Measurements from ENCODE around the gene GLI1.
"Not testable (repeated sequence)": the region's sequence is repeated elsewhere in the genome, so short reads cannot be mapped to it uniquely, and the experiment has no call there.

Gene GLI1

GRCh38 chr12:57476162-57476992 lies 16.8 kb downstream of the GLI1 start:
- no peak for DNase-seq (ENCODE audit: low read depth)

GRCh38 chr12:57476993-57477709 lies 17.6 kb downstream of the GLI1 start:
- no peak for DNase-seq (ENCODE audit: low read depth)

GRCh38 chr12:57477710-57478681 lies 18.4 kb downstream of the GLI1 start:
- no peak for DNase-seq (ENCODE audit: low read depth)

GRCh38 chr12:57479043-57479375 lies 19.4 kb downstream of the GLI1 start:
- DNase-seq (ENCODE audit: low read depth) = no peak

GRCh38 chr12:57479376-57480115 lies 20.0 kb downstream of the GLI1 start, which contains the start of gene ARHGAP9:
ARHGAP9 (minus strand) TSS chr12:57479866; CDS start chr12:57479406, 460 bp downstream.
- DNase-seq (ENCODE audit: low read depth) = no peak

- DNase-seq (ENCODE audit: low read depth) = no peak
These were observed 22.1 kb downstream of the GLI1 start for GRCh38 chr12:57481671-57482070.

- DNase-seq (ENCODE audit: low read depth) = no peak
These were observed 23.9 kb downstream of the GLI1 start for GRCh38 chr12:57483466-57483865.

- no peak for DNase-seq (ENCODE audit: low read depth)
These were observed 26.1 kb downstream of the GLI1 start for GRCh38 chr12:57485695-57486094.

- no peak for DNase-seq (ENCODE audit: low read depth)
These were observed 27.5 kb downstream of the GLI1 start for GRCh38 chr12:57487055-57487596.

- peak; percentile 90 for DNase-seq (ENCODE audit: low read depth)
These were observed 28.2 kb downstream of the GLI1 start, which contains the start of gene MARS1 for GRCh38 chr12:57487597-57488401. MARS1 (plus strand) TSS chr12:57488068; CDS start chr12:57488091, 23 bp downstream.

GRCh38 chr12:57488402-57489156 lies 29.0 kb downstream of the GLI1 start:
- no peak for DNase-seq (ENCODE audit: low read depth)

GRCh38 chr12:57489157-57489641 lies 29.6 kb downstream of the GLI1 start:
- no peak for DNase-seq (ENCODE audit: low read depth)

GRCh38 chr12:57490126-57490525 lies 30.5 kb downstream of the GLI1 start:
- DNase-seq (ENCODE audit: low read depth) = no peak

GRCh38 chr12:57491393-57492280 lies 32.1 kb downstream of the GLI1 start:
- no peak for DNase-seq (ENCODE audit: low read depth)

- not testable (repeated sequence) for DNase-seq (ENCODE audit: low read depth)
These were observed 35.6 kb downstream of the GLI1 start for GRCh38 chr12:57495051-57495701.

GRCh38 chr12:57496822-57497221 lies 37.2 kb downstream of the GLI1 start:
- DNase-seq (ENCODE audit: low read depth) = no peak

GRCh38 chr12:57497223-57498131 lies 37.9 kb downstream of the GLI1 start:
- no peak for DNase-seq (ENCODE audit: low read depth)
